Measurements from ENCODE around the gene SUPT20HL2.

SUPT20HL2 gene

GRCh38 chrX:24301060-24301459 lies 12.8 kb downstream of the SUPT20HL2 start:
- Histone ChIP-seq H3K27ac (replicated peaks) (no peak overlapping the region), H3K27me3 (ENCODE audit: insufficient read depth, poor library complexity, severe bottlenecking) (no peaks in the 10 kb centered on the region), H3K4me3 (replicated peaks; ENCODE audit: insufficient read depth, low read length) (no peak overlapping the region)
- no peak for DNase-seq (ENCODE audit: low read depth in 1 of 2, low spot score in 1 of 2)
- no peak for TF ChIP-seq SPI1 (IDR thresholded peaks at IDR 0.05; ENCODE audit: borderline replicate concordance, low read depth)
- TF ChIP-seq CTCF (IDR thresholded peaks at IDR 0.05; ENCODE audit: insufficient read depth, low read length) = no peak
- TF ChIP-seq POLR2AphosphoS5 (IDR thresholded peaks at IDR 0.05; ENCODE audit: low read depth) = no peak
- no peak for TF ChIP-seq GABPA (IDR thresholded peaks at IDR 0.05; ENCODE audit: low read depth)
- no peak for TF ChIP-seq REST (IDR thresholded peaks at IDR 0.05; ENCODE audit: insufficient replicate concordance, low read depth)

- TF ChIP-seq CTCF (IDR thresholded peaks at IDR 0.05; ENCODE audit: insufficient read depth, low read length) = no peak
- TF ChIP-seq POLR2AphosphoS5 (IDR thresholded peaks at IDR 0.05; ENCODE audit: low read depth) = no peak
- no peak for TF ChIP-seq SPI1 (IDR thresholded peaks at IDR 0.05; ENCODE audit: borderline replicate concordance, low read depth)
- TF ChIP-seq GABPA (IDR thresholded peaks at IDR 0.05; ENCODE audit: low read depth) = no peak
- no peak for TF ChIP-seq REST (IDR thresholded peaks at IDR 0.05; ENCODE audit: insufficient replicate concordance, low read depth)
- Histone ChIP-seq H3K4me3 (replicated peaks; ENCODE audit: insufficient read depth, low read length) (no peak overlapping the region), H3K27me3 (ENCODE audit: insufficient read depth, poor library complexity, severe bottlenecking) (no peaks in the 10 kb centered on the region), H3K27ac (replicated peaks) (no peak overlapping the region)
- no peak for DNase-seq (ENCODE audit: low read depth in 1 of 2, low spot score in 1 of 2)
These were observed 15.7 kb downstream of the SUPT20HL2 start for GRCh38 chrX:24298191-24298590.

GRCh38 chrX:24294619-24295018 lies 19.2 kb downstream of the SUPT20HL2 start:
- DNase-seq (ENCODE audit: low read depth in 1 of 2, low spot score in 1 of 2) = peak in 1 of 2 experiments; percentile 22

More at GRCh38 chrX:24294619-24295018, 19.2 kb downstream of the SUPT20HL2 start:
- no peaks in the 10 kb centered on the region for H3K27me3 ChIP-seq (ENCODE audit: insufficient read depth, poor library complexity, severe bottlenecking)
- no peak overlapping the region for H3K27ac ChIP-seq (replicated peaks)
- H3K4me3 ChIP-seq (replicated peaks; ENCODE audit: insufficient read depth, low read length) = no peak overlapping the region
- TF ChIP-seq REST (IDR thresholded peaks at IDR 0.05; ENCODE audit: insufficient replicate concordance, low read depth) = no peak
- TF ChIP-seq CTCF (IDR thresholded peaks at IDR 0.05; ENCODE audit: insufficient read depth, low read length) = no peak
- TF ChIP-seq GABPA (IDR thresholded peaks at IDR 0.05; ENCODE audit: low read depth) = no peak
- no peak for TF ChIP-seq POLR2AphosphoS5 (IDR thresholded peaks at IDR 0.05; ENCODE audit: low read depth)
- TF ChIP-seq SPI1 (IDR thresholded peaks at IDR 0.05; ENCODE audit: borderline replicate concordance, low read depth) = no peak
